ENCODE results near the gene CBLC.

The CBLC gene

DNA sequence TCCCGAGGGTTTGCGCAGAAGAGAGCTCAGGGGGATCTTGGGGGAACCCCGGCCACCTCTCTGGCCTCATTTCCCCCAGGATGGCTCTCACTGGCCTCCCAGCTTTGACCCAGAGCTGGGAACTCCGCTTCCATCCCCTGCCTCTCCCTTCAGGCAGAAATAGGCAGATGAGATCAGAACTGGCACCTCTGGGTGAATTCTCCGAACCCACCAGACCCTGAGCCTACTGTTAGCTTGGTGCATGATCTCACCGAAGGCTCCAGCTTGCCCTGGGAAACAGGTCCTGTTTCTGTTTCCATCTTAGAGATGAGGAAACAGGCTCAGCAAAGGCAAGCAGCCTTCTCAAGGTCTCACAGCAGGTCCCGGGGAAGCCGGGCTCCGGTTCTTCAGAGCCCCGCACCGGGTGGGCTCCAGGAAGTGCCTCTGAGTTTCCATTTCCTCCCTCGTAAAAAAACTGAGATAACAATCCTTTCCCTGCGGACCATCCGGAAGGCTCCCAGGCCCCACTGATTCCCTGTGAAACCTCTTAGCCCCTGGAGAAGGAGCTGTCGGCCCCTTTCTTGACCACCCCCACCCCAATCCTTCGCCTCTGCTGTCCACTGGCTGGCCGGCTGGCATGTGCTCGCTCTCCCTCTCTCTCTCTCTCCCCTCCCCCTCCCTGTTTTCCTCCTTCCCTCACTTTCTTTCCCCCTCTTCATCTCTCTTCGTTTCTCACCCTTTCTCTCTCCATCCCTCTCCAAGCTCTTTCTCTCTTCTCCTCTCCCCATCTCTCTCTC lies 70.5 kb downstream of the CBLC start:
- ChIA-PET POLR2A (interaction anchor here (0.6 to 2.2 kb wide), 5 partner anchors 36 to 484 kb away, joined by 3 to 12 read pairs (median 4); partner anchors contain the start of genes APOE and TOMM40), CTCF (interaction anchor here (0.6 to 1.8 kb wide), 11 partner anchors 23 to 1200 kb away, joined by 3 to 4 read pairs (median 3); no protein-coding TSS in a partner anchor)
- Histone ChIP-seq H3K27ac (ENCODE audit: extremely low read depth, low read depth, low read length) (peak overlapping the region; percentile 93), H3K36me3 (ENCODE audit: control insufficient read depth in 2 of 2, insufficient read depth in 1 of 2, low read length in 2 of 2) (peaks cover under 1 to 6% of the 10 kb centered on the region in 2 experiments; a peak in 2 of 3 replicates), H3K9me3 (ENCODE audit: control insufficient read depth, insufficient read depth, low read depth, low read length) (no peaks in the 10 kb centered on the region), H3K4me1 (ENCODE audit: control insufficient read depth, insufficient read depth, low read length) (peaks cover 25% of the 10 kb centered on the region), H3K4me3 (ENCODE audit: low read depth, low read length) (peak overlapping the region; percentile 85)
- TF ChIP-seq, protein P1, sequence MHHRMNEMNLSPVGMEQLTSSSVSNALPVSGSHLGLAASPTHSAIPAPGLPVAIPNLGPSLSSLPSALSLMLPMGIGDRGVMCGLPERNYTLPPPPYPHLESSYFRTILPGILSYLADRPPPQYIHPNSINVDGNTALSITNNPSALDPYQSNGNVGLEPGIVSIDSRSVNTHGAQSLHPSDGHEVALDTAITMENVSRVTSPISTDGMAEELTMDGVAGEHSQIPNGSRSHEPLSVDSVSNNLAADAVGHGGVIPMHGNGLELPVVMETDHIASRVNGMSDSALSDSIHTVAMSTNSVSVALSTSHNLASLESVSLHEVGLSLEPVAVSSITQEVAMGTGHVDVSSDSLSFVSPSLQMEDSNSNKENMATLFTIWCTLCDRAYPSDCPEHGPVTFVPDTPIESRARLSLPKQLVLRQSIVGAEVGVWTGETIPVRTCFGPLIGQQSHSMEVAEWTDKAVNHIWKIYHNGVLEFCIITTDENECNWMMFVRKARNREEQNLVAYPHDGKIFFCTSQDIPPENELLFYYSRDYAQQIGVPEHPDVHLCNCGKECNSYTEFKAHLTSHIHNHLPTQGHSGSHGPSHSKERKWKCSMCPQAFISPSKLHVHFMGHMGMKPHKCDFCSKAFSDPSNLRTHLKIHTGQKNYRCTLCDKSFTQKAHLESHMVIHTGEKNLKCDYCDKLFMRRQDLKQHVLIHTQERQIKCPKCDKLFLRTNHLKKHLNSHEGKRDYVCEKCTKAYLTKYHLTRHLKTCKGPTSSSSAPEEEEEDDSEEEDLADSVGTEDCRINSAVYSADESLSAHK (tag by site-specific recombination; IDR thresholded peaks at IDR 0.05) = 0 out of 2 replicates have a peak, but pooled peaks have one; percentile 9
- TF ChIP-seq ZXDB (tag by site-specific recombination; IDR thresholded peaks at IDR 0.05) (peak; percentile 98), ZNF776 (tag by site-specific recombination; IDR thresholded peaks at IDR 0.05; ENCODE audit: borderline replicate concordance) (no peak), ZBTB20 (tag by site-specific recombination; IDR thresholded peaks at IDR 0.05) (peak; percentile 48; the same call in 1 of the 2 replicates), KLF16 (tag by site-specific recombination; IDR thresholded peaks at IDR 0.05) (peak; percentile 69), ZNF10 (tag by site-specific recombination; IDR thresholded peaks at IDR 0.05) (no peak), ZBTB17 (tag by site-specific recombination; IDR thresholded peaks at IDR 0.05) (peak; percentile 66), EGR2 (tag by site-specific recombination; IDR thresholded peaks at IDR 0.05; ENCODE audit: low read depth) (peak; percentile 55), KLF8 (tag by site-specific recombination; IDR thresholded peaks at IDR 0.05) (0 out of 2 replicates have a peak, but pooled peaks have one; percentile 36), PRDM1 (tag by site-specific recombination; IDR thresholded peaks at IDR 0.05) (peak; percentile 99), GLI2 (tag by site-specific recombination; IDR thresholded peaks at IDR 0.05; ENCODE audit: borderline replicate concordance, low read depth) (no peak), ZNF768 (tag by site-specific recombination; IDR thresholded peaks at IDR 0.05) (0 out of 2 replicates have a peak, but pooled peaks have one; percentile 59), SCRT2 (tag by site-specific recombination; IDR thresholded peaks at IDR 0.05) (peak; percentile 30; the same call in 1 of the 2 replicates), ZNF366 (tag by site-specific recombination; conservative IDR thresholded peaks at IDR 0.05) (peak; percentile 82)
- TF ChIP-seq, protein P2, sequence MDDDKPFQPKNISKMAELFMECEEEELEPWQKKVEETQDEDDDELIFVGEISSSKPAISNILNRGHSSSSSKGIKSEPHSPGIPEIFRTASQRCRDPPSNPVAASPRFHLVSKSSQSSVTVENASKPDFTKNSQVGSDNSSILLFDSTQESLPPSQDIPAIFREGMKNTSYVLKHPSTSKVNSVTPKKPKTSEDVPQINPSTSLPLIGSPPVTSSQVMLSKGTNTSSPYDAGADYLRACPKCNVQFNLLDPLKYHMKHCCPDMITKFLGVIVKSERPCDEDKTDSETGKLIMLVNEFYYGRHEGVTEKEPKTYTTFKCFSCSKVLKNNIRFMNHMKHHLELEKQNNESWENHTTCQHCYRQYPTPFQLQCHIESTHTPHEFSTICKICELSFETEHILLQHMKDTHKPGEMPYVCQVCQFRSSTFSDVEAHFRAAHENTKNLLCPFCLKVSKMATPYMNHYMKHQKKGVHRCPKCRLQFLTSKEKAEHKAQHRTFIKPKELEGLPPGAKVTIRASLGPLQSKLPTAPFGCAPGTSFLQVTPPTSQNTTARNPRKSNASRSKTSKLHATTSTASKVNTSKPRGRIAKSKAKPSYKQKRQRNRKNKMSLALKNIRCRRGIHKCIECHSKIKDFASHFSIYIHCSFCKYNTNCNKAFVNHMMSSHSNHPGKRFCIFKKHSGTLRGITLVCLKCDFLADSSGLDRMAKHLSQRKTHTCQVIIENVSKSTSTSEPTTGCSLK (tag by site-specific recombination; IDR thresholded peaks at IDR 0.05) = no peak
- TF ChIP-seq, protein P3, sequence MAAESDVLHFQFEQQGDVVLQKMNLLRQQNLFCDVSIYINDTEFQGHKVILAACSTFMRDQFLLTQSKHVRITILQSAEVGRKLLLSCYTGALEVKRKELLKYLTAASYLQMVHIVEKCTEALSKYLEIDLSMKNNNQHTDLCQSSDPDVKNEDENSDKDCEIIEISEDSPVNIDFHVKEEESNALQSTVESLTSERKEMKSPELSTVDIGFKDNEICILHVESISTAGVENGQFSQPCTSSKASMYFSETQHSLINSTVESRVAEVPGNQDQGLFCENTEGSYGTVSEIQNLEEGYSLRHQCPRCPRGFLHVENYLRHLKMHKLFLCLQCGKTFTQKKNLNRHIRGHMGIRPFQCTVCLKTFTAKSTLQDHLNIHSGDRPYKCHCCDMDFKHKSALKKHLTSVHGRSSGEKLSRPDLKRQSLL (tag by site-specific recombination; IDR thresholded peaks at IDR 0.05) = peak; percentile 52; the same call in 1 of the 2 replicates
- TF ChIP-seq, protein P4, sequence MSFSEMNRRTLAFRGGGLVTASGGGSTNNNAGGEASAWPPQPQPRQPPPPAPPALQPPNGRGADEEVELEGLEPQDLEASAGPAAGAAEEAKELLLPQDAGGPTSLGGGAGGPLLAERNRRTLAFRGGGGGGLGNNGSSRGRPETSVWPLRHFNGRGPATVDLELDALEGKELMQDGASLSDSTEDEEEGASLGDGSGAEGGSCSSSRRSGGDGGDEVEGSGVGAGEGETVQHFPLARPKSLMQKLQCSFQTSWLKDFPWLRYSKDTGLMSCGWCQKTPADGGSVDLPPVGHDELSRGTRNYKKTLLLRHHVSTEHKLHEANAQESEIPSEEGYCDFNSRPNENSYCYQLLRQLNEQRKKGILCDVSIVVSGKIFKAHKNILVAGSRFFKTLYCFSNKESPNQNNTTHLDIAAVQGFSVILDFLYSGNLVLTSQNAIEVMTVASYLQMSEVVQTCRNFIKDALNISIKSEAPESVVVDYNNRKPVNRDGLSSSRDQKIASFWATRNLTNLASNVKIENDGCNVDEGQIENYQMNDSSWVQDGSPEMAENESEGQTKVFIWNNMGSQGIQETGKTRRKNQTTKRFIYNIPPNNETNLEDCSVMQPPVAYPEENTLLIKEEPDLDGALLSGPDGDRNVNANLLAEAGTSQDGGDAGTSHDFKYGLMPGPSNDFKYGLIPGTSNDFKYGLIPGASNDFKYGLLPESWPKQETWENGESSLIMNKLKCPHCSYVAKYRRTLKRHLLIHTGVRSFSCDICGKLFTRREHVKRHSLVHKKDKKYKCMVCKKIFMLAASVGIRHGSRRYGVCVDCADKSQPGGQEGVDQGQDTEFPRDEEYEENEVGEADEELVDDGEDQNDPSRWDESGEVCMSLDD (tag by site-specific recombination; IDR thresholded peaks at IDR 0.05) = 0 out of 2 replicates have a peak, but pooled peaks have one; percentile 33
- TF ChIP-seq, protein P5, sequence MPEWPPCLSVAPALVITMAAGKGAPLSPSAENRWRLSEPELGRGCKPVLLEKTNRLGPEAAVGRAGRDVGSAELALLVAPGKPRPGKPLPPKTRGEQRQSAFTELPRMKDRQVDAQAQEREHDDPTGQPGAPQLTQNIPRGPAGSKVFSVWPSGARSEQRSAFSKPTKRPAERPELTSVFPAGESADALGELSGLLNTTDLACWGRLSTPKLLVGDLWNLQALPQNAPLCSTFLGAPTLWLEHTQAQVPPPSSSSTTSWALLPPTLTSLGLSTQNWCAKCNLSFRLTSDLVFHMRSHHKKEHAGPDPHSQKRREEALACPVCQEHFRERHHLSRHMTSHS (tag by site-specific recombination; IDR thresholded peaks at IDR 0.05) = no peak; the same call in 1 of the 2 replicates
- TF ChIP-seq, protein P6, sequence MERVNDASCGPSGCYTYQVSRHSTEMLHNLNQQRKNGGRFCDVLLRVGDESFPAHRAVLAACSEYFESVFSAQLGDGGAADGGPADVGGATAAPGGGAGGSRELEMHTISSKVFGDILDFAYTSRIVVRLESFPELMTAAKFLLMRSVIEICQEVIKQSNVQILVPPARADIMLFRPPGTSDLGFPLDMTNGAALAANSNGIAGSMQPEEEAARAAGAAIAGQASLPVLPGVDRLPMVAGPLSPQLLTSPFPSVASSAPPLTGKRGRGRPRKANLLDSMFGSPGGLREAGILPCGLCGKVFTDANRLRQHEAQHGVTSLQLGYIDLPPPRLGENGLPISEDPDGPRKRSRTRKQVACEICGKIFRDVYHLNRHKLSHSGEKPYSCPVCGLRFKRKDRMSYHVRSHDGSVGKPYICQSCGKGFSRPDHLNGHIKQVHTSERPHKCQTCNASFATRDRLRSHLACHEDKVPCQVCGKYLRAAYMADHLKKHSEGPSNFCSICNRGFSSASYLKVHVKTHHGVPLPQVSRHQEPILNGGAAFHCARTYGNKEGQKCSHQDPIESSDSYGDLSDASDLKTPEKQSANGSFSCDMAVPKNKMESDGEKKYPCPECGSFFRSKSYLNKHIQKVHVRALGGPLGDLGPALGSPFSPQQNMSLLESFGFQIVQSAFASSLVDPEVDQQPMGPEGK (tag by site-specific recombination; IDR thresholded peaks at IDR 0.05) = peak; percentile 68
- TF ChIP-seq, protein P7, sequence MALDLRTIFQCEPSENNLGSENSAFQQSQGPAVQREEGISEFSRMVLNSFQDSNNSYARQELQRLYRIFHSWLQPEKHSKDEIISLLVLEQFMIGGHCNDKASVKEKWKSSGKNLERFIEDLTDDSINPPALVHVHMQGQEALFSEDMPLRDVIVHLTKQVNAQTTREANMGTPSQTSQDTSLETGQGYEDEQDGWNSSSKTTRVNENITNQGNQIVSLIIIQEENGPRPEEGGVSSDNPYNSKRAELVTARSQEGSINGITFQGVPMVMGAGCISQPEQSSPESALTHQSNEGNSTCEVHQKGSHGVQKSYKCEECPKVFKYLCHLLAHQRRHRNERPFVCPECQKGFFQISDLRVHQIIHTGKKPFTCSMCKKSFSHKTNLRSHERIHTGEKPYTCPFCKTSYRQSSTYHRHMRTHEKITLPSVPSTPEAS (tag by site-specific recombination; IDR thresholded peaks at IDR 0.05) = no peak
